HCT116 (cell line): ENCODE results near the gene ARHGAP33. TPM values are rescaled to one million over a fixed set of nuclear protein-coding genes. Genes with fewer than 3 reads are reported as not detected.

Experiments used
- ATAC-seq: fragments of 200-7000 bp; cut with Tn5 transposase; 2 replicates; pipeline ENCODE4 v1.9.1; 2020; ENCODE audit warnings: mild to moderate bottlenecking, moderate library complexity
- BruUV-seq: library from RNA; stranded (reverse); fragments of 400-500 nt; replicated peaks from 2 replicates; lab custom pipeline; 2021; lab: Mats Ljungman, UMichigan
- CTCF ChIA-PET: fragments of 300-600 bp; sonication (Branson Sonifier 250); formaldehyde crosslinking; loops from one replicate; lab custom pipeline; 2021; ENCODE audit warnings: antibody characterized with exemption; lab: Charles Lee
- POLR2A ChIA-PET: fragments of 300-600, 350-600 bp; sonication (Branson Sonifier 250); formaldehyde crosslinking; loops from one replicate; lab custom pipeline; 2021; ENCODE audit warnings: antibody characterized with exemption; lab: Charles Lee
- RAD21 ChIA-PET, 2 experiments: fragments of 300-600 bp; sonication (Branson Sonifier 250); formaldehyde crosslinking; loops; one replicate each; lab custom pipeline; 2023; ENCODE audit warnings: low total read pairs in 2 of 2; ENCODE audit not compliant: uncharacterized antibody in 2 of 2, unreplicated experiment in 2 of 2, low non-redundant PET in 1 of 2; lab: Charles Lee
- DNase-seq: peaks from one replicate; pipeline ENCODE4 v3.0.0-alpha.2; 2010; ENCODE audit warnings: low read depth, low spot score
- H2AFZ ChIP-seq: fragments of 200-600 bp; shearing (Covaris generic), sonication (generic); 2 replicates; pipeline ENCODE4 v1.6.1; 2017; ENCODE audit warnings: low read depth, mixed run types, mixed read lengths, antibody characterized with exemption, low read length; ENCODE audit not compliant: poor library complexity, severe bottlenecking
- H3K27ac ChIP-seq: 2 replicates; pipeline ENCODE4 v1.5.1; 2012; ENCODE audit warnings: low read depth, low read length
- H3K27me3 ChIP-seq: fragments of 200-600 bp; sonication (generic); 2 replicates; pipeline ENCODE4 v1.6.1; 2016; ENCODE audit warnings: mixed run types, low read length, mixed read lengths; ENCODE audit not compliant: insufficient read depth
- H3K36me3 ChIP-seq, 2 experiments: fragments of 200-500 bp in 1 of 2; fragments of 200-600 bp in 1 of 2; sonication (Bioruptor generic) in 1 of 2; sonication (generic) in 1 of 2; 2 replicates each; pipeline versions ENCODE4 v1.5.1 to v1.6.1; 2014 to 2016; ENCODE audit warnings: low read length in 2 of 2, inconsistent platforms in 1 of 2, mixed read lengths in 1 of 2, mixed run types in 1 of 2; ENCODE audit not compliant: insufficient read depth in 2 of 2, control insufficient read depth in 1 of 2
- H3K4me1 ChIP-seq, 2 experiments: fragments of 200-600 bp in 1 of 2; sonication (generic) in 1 of 2; 2 replicates each; pipeline versions ENCODE4 v1.5.1 to v1.6.1; 2012 to 2017; ENCODE audit warnings: low read length in 2 of 2, inconsistent platforms in 1 of 2, mild to moderate bottlenecking in 1 of 2, mixed read lengths in 1 of 2, mixed run types in 1 of 2, moderate library complexity in 1 of 2; ENCODE audit not compliant: insufficient read depth in 2 of 2, control insufficient read depth in 1 of 2
- H3K4me2 ChIP-seq: fragments of 200-600 bp; sonication (generic); 2 replicates; pipeline ENCODE4 v1.6.1; 2017; ENCODE audit warnings: mixed run types, low read length, mixed read lengths
- H3K4me3 ChIP-seq, 2 experiments: fragments of 200-600 bp in 1 of 2; sonication (generic) in 1 of 2; replicated peaks in 1 of 2; 2 replicates each; pipeline ENCODE4 v1.5.1; 2011 to 2016; ENCODE audit warnings: low read length in 2 of 2, control low read depth in 1 of 2, low read depth in 1 of 2, mild to moderate bottlenecking in 1 of 2, mixed read lengths in 1 of 2, mixed run types in 1 of 2
- H3K79me2 ChIP-seq: fragments of 200-600 bp; sonication (generic); 2 replicates; pipeline ENCODE4 v1.6.1; 2017; ENCODE audit warnings: mild to moderate bottlenecking, mixed run types, low read length, moderate library complexity, mixed read lengths; ENCODE audit not compliant: insufficient read depth
- H3K9ac ChIP-seq: fragments of 200-600 bp; sonication (generic); 2 replicates; pipeline ENCODE4 v1.6.1; 2016; ENCODE audit warnings: low read length, mixed read lengths
- H3K9me2 ChIP-seq: fragments of 200-600 bp; sonication (generic), shearing (Covaris generic); 2 replicates; pipeline ENCODE4 v1.6.1; 2017; ENCODE audit warnings: mixed run types, mild to moderate bottlenecking, moderate library complexity; ENCODE audit not compliant: insufficient read depth
- H3K9me3 ChIP-seq, 2 experiments: fragments of 200-500 bp in 1 of 2; fragments of 200-600 bp in 1 of 2; sonication (Bioruptor generic) in 1 of 2; sonication (generic) in 1 of 2; 2 replicates each; pipeline ENCODE4 v1.6.1; 2014 to 2017; ENCODE audit warnings: low read length in 2 of 2, mixed read lengths in 2 of 2, inconsistent platforms in 1 of 2, low read depth in 1 of 2, mild to moderate bottlenecking in 1 of 2, mixed run types in 1 of 2, moderate library complexity in 1 of 2; ENCODE audit not compliant: control insufficient read depth in 1 of 2, insufficient read depth in 1 of 2
- H4K20me1 ChIP-seq: fragments of 200-600 bp; sonication (generic), shearing (Covaris generic); 2 replicates; pipeline ENCODE4 v1.6.1; 2017; ENCODE audit warnings: mixed run types, mild to moderate bottlenecking, moderate library complexity; ENCODE audit not compliant: insufficient read depth
- CEBPB ChIP-seq: IDR thresholded peaks from 2 replicates; pipeline ENCODE4 v1.6.1; 2012; ENCODE audit warnings: low read depth
- ELF1 ChIP-seq: IDR thresholded peaks from 2 replicates; pipeline ENCODE4 v1.6.1; 2012; ENCODE audit warnings: low read depth, borderline replicate concordance
- POLR2A ChIP-seq: IDR thresholded peaks from 2 replicates; pipeline ENCODE4 v1.7.0; 2011; ENCODE audit warnings: borderline replicate concordance; ENCODE audit not compliant: insufficient read depth, insufficient read length; ENCODE audit errors: extremely low read depth
- TCF7L2 ChIP-seq: IDR thresholded peaks from 2 replicates; pipeline ENCODE4 v1.7.0; 2011; ENCODE audit warnings: borderline replicate concordance, inconsistent platforms; ENCODE audit not compliant: insufficient read depth, insufficient read length; ENCODE audit errors: extremely low read depth
- ZFX ChIP-seq: fragments of 450-650 bp; IDR thresholded peaks from 2 replicates; pipeline ENCODE4 v1.6.1; 2017
- intact Hi-C: fragments of 100-400 bp; cut with micrococcal nuclease; formaldehyde crosslinking; loops from 2 replicates; pipeline ENCODE4 v1.10.0; 2022
- total RNA-seq: library from RNA; stranded (reverse); gene quantifications from one replicate; pipeline ENCODE4 v1.2.1, GENCODE V29; 2021; ENCODE audit not compliant: unreplicated experiment
- TF ChIP-seq, protein P1 (sequence below): IDR thresholded peaks from 2 replicates; pipeline ENCODE4 v1.6.1; 2012
- TF ChIP-seq, protein P2 (sequence below): IDR thresholded peaks from 2 replicates; pipeline ENCODE4 v1.6.1; 2012

The ARHGAP33 gene
- total RNA-seq, 1 experiment from 2014 or later, result 30.2 TPM

GRCh38 chr19:35777086-35777841, 1.9 kb downstream of the ARHGAP33 start:
- Histone ChIP-seq H2AFZ (no peak overlapping the region), H3K9ac (no peak overlapping the region), H3K36me3 (peaks cover 0 to 4% of the 10 kb centered on the region in 2 experiments; a peak in 2 of 4 replicates), H4K20me1 (no peaks in the 10 kb centered on the region), H3K4me1 (peaks cover 9 to 16% of the 10 kb centered on the region in 2 experiments; a peak in 3 of 4 replicates), H3K4me2 (no peak overlapping the region), H3K9me3 (no peaks in the 10 kb centered on the region), H3K4me3 (no peak overlapping the region), H3K27me3 (no peaks in the 10 kb centered on the region), H3K9me2 (no peaks in the 10 kb centered on the region), H3K79me2 (0 out of 2 replicates have a peak, but pooled peaks cover 3% of the 10 kb centered on the region), H3K27ac (no peak overlapping the region)
- ChIA-PET RAD21 (no interaction called here), POLR2A (no interaction called here), CTCF (no interaction called here)
- intact Hi-C loops, result no loop called here
- ATAC-seq (no peak), DNase-seq (no peak)
- no TSS peak for BruUV-seq
- TF ChIP-seq ZFX (no peak), ELF1 (no peak)
- TF ChIP-seq, protein P1, sequence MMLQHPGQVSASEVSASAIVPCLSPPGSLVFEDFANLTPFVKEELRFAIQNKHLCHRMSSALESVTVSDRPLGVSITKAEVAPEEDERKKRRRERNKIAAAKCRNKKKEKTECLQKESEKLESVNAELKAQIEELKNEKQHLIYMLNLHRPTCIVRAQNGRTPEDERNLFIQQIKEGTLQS, result no peak

GRCh38 chr19:35777961-35778360, 2.6 kb downstream of the ARHGAP33 start:
- H3K4me3 ChIP-seq, result no peak overlapping the region
- H2AFZ ChIP-seq, result no peak overlapping the region
- TF ChIP-seq TCF7L2 (no peak), POLR2A (no peak), CEBPB (no peak), ZFX (no peak)
- TF ChIP-seq, protein P2, sequence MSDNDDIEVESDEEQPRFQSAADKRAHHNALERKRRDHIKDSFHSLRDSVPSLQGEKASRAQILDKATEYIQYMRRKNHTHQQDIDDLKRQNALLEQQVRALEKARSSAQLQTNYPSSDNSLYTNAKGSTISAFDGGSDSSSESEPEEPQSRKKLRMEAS, result no peak
- ATAC-seq, result no peak
- POLR2A ChIA-PET, result no interaction called here
- intact Hi-C loops, result no loop called here
- H3K27ac ChIP-seq, result no peak overlapping the region
- RAD21 ChIA-PET, result no interaction called here
- H3K9ac ChIP-seq, result no peak overlapping the region
- peaks cover 9 to 16% of the 10 kb centered on the region in 2 experiments; a peak in 3 of 4 replicates for H3K4me1 ChIP-seq
- no TSS peak for BruUV-seq
- H3K79me2 ChIP-seq, result 0 out of 2 replicates have a peak, but pooled peaks cover 3% of the 10 kb centered on the region
- DNase-seq, result no peak
- no peaks in the 10 kb centered on the region for H3K9me3 ChIP-seq
- H3K9me2 ChIP-seq, result no peaks in the 10 kb centered on the region
- CTCF ChIA-PET, result no interaction called here
- H3K36me3 ChIP-seq, result peaks cover 0 to 4% of the 10 kb centered on the region in 2 experiments; a peak in 2 of 4 replicates
- H4K20me1 ChIP-seq, result no peaks in the 10 kb centered on the region
- no peak overlapping the region for H3K4me2 ChIP-seq
- H3K27me3 ChIP-seq, result no peaks in the 10 kb centered on the region
